ENCODE results near the gene DCN. TPM values are rescaled to one million over a fixed set of nuclear protein-coding genes. Genes with fewer than 3 reads are reported as not detected.

The DCN gene
- total and polyA plus RNA-seq, 2 donors (not counting 3 experiments of a cell fraction or from before 2014, with no cell fraction given), result 0.42 to 0.43 TPM

DNA sequence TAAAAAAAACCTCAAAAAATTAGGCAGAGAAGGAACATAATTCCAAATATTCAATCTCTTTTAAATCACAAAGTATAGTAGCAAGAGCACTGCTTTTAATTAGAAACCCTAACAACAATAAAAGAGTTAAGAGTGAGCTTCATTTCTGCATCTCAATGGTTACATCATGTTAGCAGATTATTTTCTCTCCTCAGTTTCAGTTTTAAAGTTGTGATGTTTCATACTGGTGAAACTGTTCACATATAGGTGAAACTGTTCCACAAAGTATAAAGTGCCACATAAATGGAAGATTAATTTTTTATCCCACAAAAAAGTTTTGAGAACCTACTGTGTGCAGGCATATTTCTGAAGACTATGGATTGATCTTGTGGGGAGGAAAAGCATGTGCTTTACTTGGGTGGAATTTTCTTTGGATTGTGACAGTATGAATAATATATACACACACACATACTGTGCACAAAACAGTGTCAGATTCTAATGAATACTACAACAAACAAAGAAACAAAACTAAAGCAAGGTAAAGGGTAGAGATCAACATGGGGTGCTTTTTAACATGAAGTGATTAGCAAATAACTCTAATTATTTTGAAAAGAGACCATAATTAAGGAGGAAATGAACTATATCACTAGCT, 88.5 kb downstream of the DCN start:
- no peaks in the 10 kb centered on the region for H3K4me1 ChIP-seq (ENCODE audit: control insufficient read depth, extremely low read depth, insufficient read depth, low read length)

More for the DNA sequence above, 88.5 kb downstream of the DCN start:
- ChIA-PET POLR2A (no interaction called here), CTCF (interaction anchor here (1.5 to 2.9 kb wide), 3 partner anchors 14 to 26 kb away, joined by 5 to 25 read pairs (median 5); no protein-coding TSS in a partner anchor)
- DNase-seq (ENCODE audit: low read depth, low spot score) (peak; percentile 30), FAIRE-seq (peak; percentile 53)
- intact Hi-C loops (cut with micrococcal nuclease), result no loop called here
- no TSS peak for BruUV-seq (replicated peaks)
- no peaks in the 10 kb centered on the region for H3K9me1 ChIP-seq (replicated peaks; ENCODE audit: control insufficient read depth, extremely low read depth, insufficient read depth, low read length)
- no peaks in the 10 kb centered on the region for H3K27me3 ChIP-seq (ENCODE audit: control insufficient read depth in 2 of 2, insufficient read depth in 2 of 2, low read length in 2 of 2)
- no peaks in the 10 kb centered on the region for H4K20me1 ChIP-seq (replicated peaks; ENCODE audit: control insufficient read depth, extremely low read depth, insufficient read depth, low read length)
- peak overlapping the region; percentile 72 for H3K4me2 ChIP-seq (ENCODE audit: insufficient read depth, low read length)
- H3K4me3 ChIP-seq (replicated peaks in 1 of 3; ENCODE audit: insufficient read depth in 1 of 3, low read depth in 1 of 3, low read length in 3 of 3), result no peak overlapping the region
- no peak overlapping the region for H3K9ac ChIP-seq (replicated peaks; ENCODE audit: extremely low read depth, insufficient read depth, low read length)
- H3K27ac ChIP-seq (ENCODE audit: insufficient read depth, low read depth, low read length), result no peak overlapping the region
- no peaks in the 10 kb centered on the region for H3K9me3 ChIP-seq (replicated peaks; ENCODE audit: control insufficient read depth, insufficient read depth, low read length)
- no peak for TF ChIP-seq GATA2 (IDR thresholded peaks at IDR 0.05; ENCODE audit: insufficient read depth, insufficient read length, low read depth, low read length)
- TF ChIP-seq POLR2AphosphoS5 (IDR thresholded peaks at IDR 0.05; ENCODE audit: insufficient read depth, low read depth, low read length), result no peak
- no peak for TF ChIP-seq JUN (IDR thresholded peaks at IDR 0.05; ENCODE audit: borderline replicate concordance, insufficient read depth, insufficient read length, low read depth)
- no peak for TF ChIP-seq EZH2 (IDR thresholded peaks at IDR 0.05; ENCODE audit: borderline replicate concordance, low read depth, low read length, severe bottlenecking)
- TF ChIP-seq FOS (IDR thresholded peaks at IDR 0.05; ENCODE audit: borderline replicate concordance, insufficient read depth, low read length), result no peak
- no peak for TF ChIP-seq MAX (IDR thresholded peaks at IDR 0.05; ENCODE audit: insufficient read depth, insufficient read length)
- TF ChIP-seq, protein P1, sequence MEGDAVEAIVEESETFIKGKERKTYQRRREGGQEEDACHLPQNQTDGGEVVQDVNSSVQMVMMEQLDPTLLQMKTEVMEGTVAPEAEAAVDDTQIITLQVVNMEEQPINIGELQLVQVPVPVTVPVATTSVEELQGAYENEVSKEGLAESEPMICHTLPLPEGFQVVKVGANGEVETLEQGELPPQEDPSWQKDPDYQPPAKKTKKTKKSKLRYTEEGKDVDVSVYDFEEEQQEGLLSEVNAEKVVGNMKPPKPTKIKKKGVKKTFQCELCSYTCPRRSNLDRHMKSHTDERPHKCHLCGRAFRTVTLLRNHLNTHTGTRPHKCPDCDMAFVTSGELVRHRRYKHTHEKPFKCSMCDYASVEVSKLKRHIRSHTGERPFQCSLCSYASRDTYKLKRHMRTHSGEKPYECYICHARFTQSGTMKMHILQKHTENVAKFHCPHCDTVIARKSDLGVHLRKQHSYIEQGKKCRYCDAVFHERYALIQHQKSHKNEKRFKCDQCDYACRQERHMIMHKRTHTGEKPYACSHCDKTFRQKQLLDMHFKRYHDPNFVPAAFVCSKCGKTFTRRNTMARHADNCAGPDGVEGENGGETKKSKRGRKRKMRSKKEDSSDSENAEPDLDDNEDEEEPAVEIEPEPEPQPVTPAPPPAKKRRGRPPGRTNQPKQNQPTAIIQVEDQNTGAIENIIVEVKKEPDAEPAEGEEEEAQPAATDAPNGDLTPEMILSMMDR (IDR thresholded peaks at IDR 0.05; ENCODE audit: extremely low read depth in 1 of 2, insufficient read depth in 1 of 2, low read depth in 1 of 2, low read length in 2 of 2), result no peak
- TF ChIP-seq POLR2A (IDR thresholded peaks at IDR 0.05; ENCODE audit: low read depth, low read length), result no peak
- no peak for TF ChIP-seq MYC (IDR thresholded peaks at IDR 0.05; ENCODE audit: low read depth, low read length)
- peak overlapping the region; percentile 62 for H2AFZ ChIP-seq (ENCODE audit: low read depth, low read length)
- dilution Hi-C loops (cut with MboI; ENCODE audit: extremely low pct_ligation_motif_present, low sequenced_read_pairs), result no loop called here
- H3K36me3 ChIP-seq (ENCODE audit: control insufficient read depth in 2 of 2, extremely low read depth in 1 of 2, insufficient read depth in 2 of 2, low read length in 2 of 2), result no peaks in the 10 kb centered on the region
- H3K79me2 ChIP-seq (ENCODE audit: control insufficient read depth, insufficient read depth, low read length), result no peaks in the 10 kb centered on the region
